GDM1 (cell line): ENCODE measurements around the gene CALHM2.
"Not testable (repeated sequence)": the region's sequence is repeated elsewhere in the genome, so short reads cannot be mapped to it uniquely, and the experiment has no call there.

ENCODE experiments used
- DNase-seq: peaks from one replicate; lab custom pipeline; 2025; lab: John Stamatoyannopoulos, UW

The CALHM2 gene

GRCh38 chr10:103450201-103450695 is 1.9 kb downstream of the CALHM2 start:
- no peak for DNase-seq

DNA sequence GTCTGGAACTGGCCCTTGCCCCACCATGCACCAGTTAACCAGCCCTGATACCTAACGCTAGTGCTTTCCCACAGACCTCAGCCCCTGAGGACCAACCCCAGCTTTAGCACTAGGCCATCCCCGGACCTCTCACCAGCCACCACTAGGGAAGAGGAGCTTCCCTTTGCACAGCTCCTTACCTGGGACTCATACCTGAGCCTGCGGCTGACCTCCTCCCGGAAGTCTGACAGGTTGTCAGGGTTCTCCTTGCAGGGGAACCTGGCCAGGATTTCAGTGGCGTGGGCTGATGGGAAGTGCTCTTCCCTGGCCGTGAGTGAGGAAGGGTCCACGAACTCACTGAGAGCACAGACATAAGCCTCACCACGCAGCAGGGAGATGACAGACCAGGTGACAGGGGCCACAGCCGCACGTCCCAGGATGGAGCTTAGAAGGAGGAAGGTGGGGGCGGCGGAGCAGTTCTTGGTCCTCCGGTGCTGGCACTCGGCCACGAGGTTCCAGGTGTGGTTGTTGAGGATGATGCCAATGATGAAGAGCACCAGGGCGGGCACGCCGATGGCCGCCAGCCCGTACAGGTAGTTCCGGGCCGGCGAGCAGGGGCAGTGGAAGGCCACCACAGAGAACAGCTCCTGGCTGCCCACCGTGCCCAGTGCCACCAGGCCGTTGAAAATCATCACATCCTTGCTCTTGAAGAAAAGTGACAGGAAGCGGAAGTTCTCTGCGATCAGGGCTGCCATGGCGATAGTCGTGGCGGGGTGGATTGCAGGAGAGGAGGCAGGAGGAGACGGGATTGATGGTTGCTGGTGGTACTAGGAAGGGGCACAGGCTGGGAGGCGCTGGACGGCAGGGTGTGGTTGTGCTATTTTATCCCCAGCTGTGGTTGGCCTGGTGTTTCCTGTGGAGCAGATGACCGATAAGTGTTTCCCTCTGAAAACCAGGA is 2.7 kb downstream of the CALHM2 start:
- no peak for DNase-seq

GRCh38 chr10:103448746-103449145 is 3.4 kb downstream of the CALHM2 start:
- no peak for DNase-seq

DNA sequence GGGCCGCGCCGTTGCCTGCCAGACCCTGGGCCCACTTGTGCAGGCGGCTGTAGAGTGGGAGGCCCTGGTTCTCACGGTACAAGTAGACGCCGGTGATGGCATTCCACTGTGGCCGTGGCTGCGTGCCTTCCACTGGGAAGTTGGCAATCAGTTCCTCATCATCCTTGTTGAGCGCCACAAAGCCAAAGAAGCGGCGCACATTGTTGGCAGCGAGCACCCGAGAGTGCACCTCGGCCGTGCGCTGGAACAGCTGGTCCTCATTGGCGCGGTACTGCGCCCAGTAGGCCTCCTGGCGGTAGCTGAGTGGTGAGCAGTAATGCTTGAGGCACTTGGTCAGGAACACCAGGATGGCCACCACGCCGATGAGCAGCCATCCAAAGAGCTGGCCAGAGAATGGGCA is 5.0 kb downstream of the CALHM2 start:
- no peak for DNase-seq

GRCh38 chr10:103445767-103446567 is 6.2 kb downstream of the CALHM2 start:
- no peak for DNase-seq

DNA sequence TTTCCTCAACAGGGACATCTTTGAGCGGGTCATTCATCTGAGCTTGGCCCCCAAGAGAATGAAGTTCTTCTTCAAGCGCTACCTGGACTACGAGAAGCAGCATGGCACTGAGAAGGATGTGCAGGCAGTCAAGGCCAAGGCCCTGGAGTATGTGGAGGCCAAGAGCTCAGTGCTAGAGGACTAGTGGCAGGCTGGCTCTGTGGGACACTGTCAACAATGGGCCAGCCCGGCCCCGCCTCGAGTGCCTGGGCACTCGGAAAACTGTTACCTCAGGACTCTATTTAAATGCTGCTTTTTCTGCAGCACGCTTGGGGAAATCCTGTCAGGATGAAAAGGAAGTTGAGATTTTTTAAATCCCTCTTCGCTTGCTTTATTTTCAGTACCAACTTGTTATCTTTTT is 6.8 kb downstream of the CALHM2 start:
- no peak for DNase-seq

GRCh38 chr10:103444478-103444877 is 7.7 kb downstream of the CALHM2 start:
- DNase-seq = no peak

GRCh38 chr10:103443475-103444185 is 8.5 kb downstream of the CALHM2 start:
- no peak for DNase-seq

- no peak for DNase-seq
Measured at GRCh38 chr10:103442031-103442461, 10.1 kb downstream of the CALHM2 start.

DNA sequence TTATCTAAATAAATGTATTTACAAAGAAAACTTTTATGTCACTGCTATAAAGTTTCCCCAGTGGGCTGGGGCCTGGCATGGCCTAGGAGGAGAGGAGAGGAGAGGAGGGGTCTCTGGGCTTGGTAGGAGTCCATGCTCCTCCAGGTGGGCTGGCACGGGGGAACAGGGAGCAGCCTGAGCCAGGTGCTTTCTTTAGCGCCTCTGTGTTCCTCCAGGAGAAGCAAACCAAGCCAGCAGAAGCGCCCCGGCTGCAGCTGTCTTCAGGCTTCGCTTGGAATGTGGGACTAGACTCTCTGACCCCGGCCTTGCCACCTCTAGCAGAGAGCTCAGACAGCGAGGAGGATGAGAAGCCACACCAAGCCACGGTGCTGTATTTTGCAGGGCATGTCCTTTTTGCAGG is 10.6 kb downstream of the CALHM2 start:
- no peak for DNase-seq

- no peak for DNase-seq
Measured at GRCh38 chr10:103441206-103441605, 11.0 kb downstream of the CALHM2 start.

GRCh38 chr10:103440416-103440815 is 11.8 kb downstream of the CALHM2 start:
- DNase-seq = no peak

DNA sequence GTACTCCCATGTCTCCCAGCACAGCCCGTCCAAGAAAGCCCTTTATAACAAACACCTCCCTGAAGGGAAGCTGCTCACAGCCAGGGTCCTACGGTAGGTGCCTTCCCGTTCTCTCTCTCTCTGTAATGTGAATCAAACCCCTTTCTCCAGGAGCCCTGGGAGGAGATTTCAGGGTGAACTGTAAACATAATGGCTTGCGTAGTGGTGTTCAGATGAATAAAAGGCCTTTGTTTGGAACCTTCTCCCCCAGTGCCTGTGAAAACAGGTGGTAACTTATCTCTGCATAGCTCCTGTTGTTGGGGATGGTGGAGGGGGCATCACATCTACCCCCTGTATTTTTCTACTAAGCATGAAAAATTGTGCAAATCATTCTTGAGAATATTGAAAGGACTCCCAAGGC is 12.4 kb downstream of the CALHM2 start:
- DNase-seq = no peak

DNA sequence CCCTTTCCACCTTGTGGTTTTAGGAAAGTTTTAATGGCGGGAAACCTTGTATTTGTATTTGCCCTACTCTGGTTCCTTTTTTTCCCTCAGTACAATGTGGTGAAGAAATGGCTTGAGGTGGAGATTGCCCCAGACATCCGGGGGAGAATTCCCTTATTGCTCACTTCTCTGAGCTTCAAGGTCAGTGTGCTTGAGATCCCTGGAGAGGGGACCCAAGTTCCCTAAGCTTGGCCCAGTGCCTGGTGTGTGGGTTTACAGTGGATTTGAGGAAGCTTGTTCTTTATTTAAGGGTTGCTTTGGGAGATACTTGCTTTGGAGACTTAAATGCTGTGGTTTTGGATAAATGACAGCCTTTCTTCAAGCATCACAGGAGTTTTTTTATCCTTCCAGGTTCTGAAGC is 18.3 kb downstream of the CALHM2 start:
- DNase-seq = no peak

DNA sequence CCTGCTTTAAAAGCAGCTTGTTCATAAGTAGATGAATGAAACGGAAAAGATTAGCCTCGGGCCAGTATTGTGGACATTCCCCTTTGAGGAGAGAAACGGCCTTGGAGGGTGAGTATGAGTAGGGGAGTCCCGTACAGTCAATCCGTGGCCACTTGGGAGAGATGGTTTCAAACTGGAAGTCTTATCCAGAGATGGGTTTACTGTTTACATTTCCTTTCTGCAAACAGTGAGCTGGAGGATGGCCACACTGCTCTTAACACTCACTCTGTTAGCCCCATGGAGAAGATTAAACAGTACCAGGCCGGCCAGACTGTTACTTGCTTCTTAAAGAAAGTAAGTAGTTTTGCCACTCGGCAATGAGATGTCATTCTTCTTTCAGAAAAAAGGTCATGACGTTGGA is 20.3 kb downstream of the CALHM2 start:
- DNase-seq = no peak

GRCh38 chr10:103429647-103430046 is 22.5 kb downstream of the CALHM2 start:
- DNase-seq = no peak

- no peak for DNase-seq
Measured at GRCh38 chr10:103428989-103429643, 23.1 kb downstream of the CALHM2 start.

- no peak for DNase-seq
Measured at GRCh38 chr10:103427866-103428265, 24.3 kb downstream of the CALHM2 start.

GRCh38 chr10:103423748-103424147 is 28.4 kb downstream of the CALHM2 start:
- DNase-seq = no peak

GRCh38 chr10:103419101-103419500 is 33.1 kb downstream of the CALHM2 start:
- no peak for DNase-seq

DNA sequence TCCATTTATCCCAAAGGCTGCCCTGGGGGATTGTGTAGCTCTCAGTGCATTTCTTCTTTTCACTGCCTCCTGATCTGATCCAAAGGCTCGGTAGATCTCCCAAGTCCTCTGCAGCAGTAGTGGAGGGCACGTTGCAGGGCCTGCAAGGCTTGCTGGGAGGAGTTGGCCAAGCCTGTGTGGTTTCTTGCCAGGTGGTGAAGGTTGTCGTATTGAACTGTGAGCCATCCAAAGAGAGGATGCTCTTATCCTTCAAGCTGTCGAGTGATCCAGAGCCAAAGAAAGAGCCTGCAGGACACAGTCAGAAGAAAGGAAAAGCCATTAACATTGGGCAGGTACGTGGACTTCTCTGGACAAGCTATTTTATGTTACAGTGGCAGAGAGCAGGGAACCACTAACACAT is 34.6 kb downstream of the CALHM2 start:
- DNase-seq = no peak

DNA sequence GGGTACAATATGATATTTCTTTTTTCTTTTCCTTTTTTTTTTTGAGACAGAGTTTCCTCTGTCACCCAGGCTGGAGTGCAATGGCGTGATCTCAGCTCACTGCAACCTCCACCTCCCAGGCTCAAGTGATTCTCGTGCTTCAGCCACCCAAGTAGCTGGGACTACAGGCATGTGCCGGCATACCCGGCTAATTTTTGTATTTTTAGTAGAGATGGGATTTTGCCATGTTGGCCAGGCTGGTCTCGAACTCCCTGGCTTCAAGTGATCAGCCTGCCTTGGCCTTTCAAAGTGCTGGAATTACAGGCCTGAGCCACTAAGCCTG is 35.1 kb downstream of the CALHM2 start:
- DNase-seq = not testable (repeated sequence)
